ENCODE data around the gene EML2.

DNA sequence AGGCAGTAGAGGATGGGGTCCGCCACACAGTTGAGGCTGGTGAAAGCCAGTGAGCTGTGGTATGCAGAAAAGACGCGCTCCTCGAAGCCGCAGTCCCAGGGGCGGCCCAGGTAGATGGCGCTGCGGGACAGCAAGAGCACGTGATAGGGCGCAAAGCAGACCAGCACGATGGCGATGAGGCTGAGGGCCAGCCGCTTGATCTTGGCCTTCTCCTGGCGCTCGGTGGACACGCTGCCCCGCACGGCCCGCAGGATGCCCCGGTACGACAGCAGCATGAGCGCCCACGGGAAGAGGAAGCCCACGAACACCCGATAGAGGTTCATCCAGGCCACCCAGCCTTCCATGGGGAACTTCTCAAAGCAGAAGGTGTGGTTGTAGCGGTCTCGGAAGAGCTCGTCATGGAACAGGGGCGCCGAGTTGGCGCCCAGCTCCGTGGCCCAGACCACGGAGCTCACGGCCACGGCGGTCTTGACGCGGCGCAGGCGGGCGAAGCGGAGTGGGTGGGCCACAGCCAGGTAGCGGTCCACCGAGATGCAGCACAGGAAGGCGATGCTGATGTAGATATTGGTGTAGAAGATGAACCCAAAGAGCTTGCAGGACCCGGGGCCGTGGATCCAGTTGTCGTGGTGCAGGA lies 48.1 kb downstream of the EML2 start:
- TF ChIP-seq YY1 (IDR thresholded peaks at IDR 0.05; ENCODE audit: low read depth) (no peak), TEAD4 (IDR thresholded peaks at IDR 0.05) (no peak), EGR1 (IDR thresholded peaks at IDR 0.05) (no peak), CEBPB (IDR thresholded peaks at IDR 0.05) (no peak), NFIC (IDR thresholded peaks at IDR 0.05) (no peak), EP300 (IDR thresholded peaks at IDR 0.05; ENCODE audit: borderline replicate concordance) (no peak), TCF12 (IDR thresholded peaks at IDR 0.05; ENCODE audit: low read depth) (no peak), FOXM1 (IDR thresholded peaks at IDR 0.05; ENCODE audit: borderline replicate concordance, low read depth) (no peak), TAF1 (IDR thresholded peaks at IDR 0.05; ENCODE audit: low read depth) (no peak), RAD21 (IDR thresholded peaks at IDR 0.05; ENCODE audit: low read depth) (peak; percentile 93), USF1 (IDR thresholded peaks at IDR 0.05) (peak; percentile 90), CREB1 (IDR thresholded peaks at IDR 0.05; ENCODE audit: low read depth) (no peak)
- TF ChIP-seq, protein P1, sequence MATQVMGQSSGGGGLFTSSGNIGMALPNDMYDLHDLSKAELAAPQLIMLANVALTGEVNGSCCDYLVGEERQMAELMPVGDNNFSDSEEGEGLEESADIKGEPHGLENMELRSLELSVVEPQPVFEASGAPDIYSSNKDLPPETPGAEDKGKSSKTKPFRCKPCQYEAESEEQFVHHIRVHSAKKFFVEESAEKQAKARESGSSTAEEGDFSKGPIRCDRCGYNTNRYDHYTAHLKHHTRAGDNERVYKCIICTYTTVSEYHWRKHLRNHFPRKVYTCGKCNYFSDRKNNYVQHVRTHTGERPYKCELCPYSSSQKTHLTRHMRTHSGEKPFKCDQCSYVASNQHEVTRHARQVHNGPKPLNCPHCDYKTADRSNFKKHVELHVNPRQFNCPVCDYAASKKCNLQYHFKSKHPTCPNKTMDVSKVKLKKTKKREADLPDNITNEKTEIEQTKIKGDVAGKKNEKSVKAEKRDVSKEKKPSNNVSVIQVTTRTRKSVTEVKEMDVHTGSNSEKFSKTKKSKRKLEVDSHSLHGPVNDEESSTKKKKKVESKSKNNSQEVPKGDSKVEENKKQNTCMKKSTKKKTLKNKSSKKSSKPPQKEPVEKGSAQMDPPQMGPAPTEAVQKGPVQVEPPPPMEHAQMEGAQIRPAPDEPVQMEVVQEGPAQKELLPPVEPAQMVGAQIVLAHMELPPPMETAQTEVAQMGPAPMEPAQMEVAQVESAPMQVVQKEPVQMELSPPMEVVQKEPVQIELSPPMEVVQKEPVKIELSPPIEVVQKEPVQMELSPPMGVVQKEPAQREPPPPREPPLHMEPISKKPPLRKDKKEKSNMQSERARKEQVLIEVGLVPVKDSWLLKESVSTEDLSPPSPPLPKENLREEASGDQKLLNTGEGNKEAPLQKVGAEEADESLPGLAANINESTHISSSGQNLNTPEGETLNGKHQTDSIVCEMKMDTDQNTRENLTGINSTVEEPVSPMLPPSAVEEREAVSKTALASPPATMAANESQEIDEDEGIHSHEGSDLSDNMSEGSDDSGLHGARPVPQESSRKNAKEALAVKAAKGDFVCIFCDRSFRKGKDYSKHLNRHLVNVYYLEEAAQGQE (IDR thresholded peaks at IDR 0.05; ENCODE audit: low read depth) = no peak
- TF ChIP-seq, protein P2, sequence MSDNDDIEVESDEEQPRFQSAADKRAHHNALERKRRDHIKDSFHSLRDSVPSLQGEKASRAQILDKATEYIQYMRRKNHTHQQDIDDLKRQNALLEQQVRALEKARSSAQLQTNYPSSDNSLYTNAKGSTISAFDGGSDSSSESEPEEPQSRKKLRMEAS (IDR thresholded peaks at IDR 0.05) = peak; percentile 95

Data from Ishikawa (cell line).